ENCODE results near the gene KIF3B. TPM values are rescaled to one million over a fixed set of nuclear protein-coding genes. Genes with fewer than 3 reads are reported as not detected.

The KIF3B gene
- total and polyA plus RNA-seq, 2 of the 13 experiments (the other 11 are each of a cell fraction or from before 2014, with no cell fraction given), result 23.6 to 28.8 TPM

DNA sequence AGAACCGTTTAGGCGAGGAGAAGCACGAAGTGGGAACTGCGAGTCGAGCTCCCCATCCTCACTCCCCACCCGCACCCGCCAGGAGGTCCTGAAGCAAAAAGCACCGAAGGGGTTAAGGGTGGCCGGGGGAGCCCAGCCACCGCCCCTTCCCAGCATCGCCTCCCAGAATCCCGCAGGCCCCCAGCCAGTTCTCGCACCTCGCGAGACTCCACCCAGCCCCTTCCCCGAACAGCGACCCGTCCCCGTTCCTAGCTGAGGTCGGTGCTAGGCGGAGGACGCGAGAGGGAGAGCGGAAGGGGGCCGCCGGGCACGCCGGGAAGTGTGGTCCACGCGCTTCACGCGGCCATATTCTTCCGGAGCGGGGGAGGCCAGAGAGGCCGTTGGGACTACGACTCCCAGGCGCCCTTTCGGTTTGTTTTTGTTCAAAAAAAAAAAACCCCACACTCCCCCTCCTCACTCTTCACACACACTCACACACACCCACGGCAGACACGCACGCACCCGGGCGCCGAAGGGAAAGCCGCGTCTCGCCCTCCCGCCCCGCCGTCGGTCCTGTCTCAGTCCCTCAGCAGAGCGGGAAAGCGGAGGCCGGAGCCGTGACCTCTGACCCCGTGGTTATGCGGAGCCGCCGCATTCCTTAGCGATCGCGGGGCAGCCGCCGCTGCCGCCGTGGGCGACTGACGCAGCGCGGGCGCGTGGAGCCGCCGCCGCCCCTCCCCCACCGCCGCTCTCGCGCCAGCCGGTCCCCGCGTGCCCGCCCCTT lies 80.6 kb downstream of the KIF3B start, which contains the start of gene ASXL1 (continued):
- TF ChIP-seq, protein P1, sequence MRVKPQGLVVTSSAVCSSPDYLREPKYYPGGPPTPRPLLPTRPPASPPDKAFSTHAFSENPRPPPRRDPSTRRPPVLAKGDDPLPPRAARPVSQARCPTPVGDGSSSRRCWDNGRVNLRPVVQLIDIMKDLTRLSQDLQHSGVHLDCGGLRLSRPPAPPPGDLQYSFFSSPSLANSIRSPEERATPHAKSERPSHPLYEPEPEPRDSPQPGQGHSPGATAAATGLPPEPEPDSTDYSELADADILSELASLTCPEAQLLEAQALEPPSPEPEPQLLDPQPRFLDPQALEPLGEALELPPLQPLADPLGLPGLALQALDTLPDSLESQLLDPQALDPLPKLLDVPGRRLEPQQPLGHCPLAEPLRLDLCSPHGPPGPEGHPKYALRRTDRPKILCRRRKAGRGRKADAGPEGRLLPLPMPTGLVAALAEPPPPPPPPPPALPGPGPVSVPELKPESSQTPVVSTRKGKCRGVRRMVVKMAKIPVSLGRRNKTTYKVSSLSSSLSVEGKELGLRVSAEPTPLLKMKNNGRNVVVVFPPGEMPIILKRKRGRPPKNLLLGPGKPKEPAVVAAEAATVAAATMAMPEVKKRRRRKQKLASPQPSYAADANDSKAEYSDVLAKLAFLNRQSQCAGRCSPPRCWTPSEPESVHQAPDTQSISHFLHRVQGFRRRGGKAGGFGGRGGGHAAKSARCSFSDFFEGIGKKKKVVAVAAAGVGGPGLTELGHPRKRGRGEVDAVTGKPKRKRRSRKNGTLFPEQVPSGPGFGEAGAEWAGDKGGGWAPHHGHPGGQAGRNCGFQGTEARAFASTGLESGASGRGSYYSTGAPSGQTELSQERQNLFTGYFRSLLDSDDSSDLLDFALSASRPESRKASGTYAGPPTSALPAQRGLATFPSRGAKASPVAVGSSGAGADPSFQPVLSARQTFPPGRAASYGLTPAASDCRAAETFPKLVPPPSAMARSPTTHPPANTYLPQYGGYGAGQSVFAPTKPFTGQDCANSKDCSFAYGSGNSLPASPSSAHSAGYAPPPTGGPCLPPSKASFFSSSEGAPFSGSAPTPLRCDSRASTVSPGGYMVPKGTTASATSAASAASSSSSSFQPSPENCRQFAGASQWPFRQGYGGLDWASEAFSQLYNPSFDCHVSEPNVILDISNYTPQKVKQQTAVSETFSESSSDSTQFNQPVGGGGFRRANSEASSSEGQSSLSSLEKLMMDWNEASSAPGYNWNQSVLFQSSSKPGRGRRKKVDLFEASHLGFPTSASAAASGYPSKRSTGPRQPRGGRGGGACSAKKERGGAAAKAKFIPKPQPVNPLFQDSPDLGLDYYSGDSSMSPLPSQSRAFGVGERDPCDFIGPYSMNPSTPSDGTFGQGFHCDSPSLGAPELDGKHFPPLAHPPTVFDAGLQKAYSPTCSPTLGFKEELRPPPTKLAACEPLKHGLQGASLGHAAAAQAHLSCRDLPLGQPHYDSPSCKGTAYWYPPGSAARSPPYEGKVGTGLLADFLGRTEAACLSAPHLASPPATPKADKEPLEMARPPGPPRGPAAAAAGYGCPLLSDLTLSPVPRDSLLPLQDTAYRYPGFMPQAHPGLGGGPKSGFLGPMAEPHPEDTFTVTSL (CRISPR knock-in tag; IDR thresholded peaks at IDR 0.05; ENCODE audit: borderline replicate concordance), result no peak; the same call in 1 of the 2 replicates
- TF ChIP-seq RERE (CRISPR knock-in tag; IDR thresholded peaks at IDR 0.05; ENCODE audit: low read depth) (peak; percentile 64; the same call in 1 of the 2 replicates), ZBTB39 (CRISPR knock-in tag; IDR thresholded peaks at IDR 0.05) (no peak; the same call in 1 of the 2 replicates), E2F2 (CRISPR knock-in tag; IDR thresholded peaks at IDR 0.05; ENCODE audit: borderline replicate concordance) (no peak; the same call in 1 of the 2 replicates), TARDBP (CRISPR knock-in tag; IDR thresholded peaks at IDR 0.05) (peak; percentile 99), RFXAP (CRISPR knock-in tag; IDR thresholded peaks at IDR 0.05; ENCODE audit: borderline replicate concordance) (peak; percentile 97), ZNF816 (CRISPR knock-in tag; IDR thresholded peaks at IDR 0.05; ENCODE audit: borderline replicate concordance) (peak; percentile 93), JUND (CRISPR knock-in tag; IDR thresholded peaks at IDR 0.05) (no peak), HMGA1 (CRISPR knock-in tag; conservative IDR thresholded peaks at IDR 0.05) (no peak), SETDB1 (CRISPR knock-in tag; IDR thresholded peaks at IDR 0.05; ENCODE audit: borderline replicate concordance) (no peak)
- TF ChIP-seq, protein P2, sequence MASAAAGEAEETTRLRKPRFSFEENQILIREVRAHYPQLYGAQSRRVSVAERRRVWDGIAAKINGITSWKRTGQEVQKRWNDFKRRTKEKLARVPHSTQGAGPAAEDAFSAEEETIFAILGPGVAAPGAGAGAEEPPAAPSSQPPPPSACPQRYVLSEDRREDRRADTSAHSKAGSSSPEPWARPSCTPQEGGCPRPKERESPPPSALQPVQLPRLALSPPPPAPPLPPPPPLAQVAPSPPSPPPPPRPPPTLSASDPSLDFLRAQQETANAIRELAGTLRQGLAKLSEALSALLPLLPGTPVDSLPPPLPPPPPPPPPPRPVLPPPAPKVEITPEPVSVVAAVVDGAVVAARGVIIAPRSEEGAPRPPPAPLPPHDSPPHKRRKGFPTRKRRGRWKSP (CRISPR knock-in tag; IDR thresholded peaks at IDR 0.05), result peak; percentile 78
